ENCODE measurements around the gene PRSS27. TPM values are rescaled to one million over a fixed set of nuclear protein-coding genes. Genes with fewer than 3 reads are reported as not detected.
A peak's percentile ranks its signal among the peaks of the same experiment; 100 is the strongest.

Gene PRSS27
- total RNA-seq, 1 donor from 2014 or later: 2.9 TPM

DNA sequence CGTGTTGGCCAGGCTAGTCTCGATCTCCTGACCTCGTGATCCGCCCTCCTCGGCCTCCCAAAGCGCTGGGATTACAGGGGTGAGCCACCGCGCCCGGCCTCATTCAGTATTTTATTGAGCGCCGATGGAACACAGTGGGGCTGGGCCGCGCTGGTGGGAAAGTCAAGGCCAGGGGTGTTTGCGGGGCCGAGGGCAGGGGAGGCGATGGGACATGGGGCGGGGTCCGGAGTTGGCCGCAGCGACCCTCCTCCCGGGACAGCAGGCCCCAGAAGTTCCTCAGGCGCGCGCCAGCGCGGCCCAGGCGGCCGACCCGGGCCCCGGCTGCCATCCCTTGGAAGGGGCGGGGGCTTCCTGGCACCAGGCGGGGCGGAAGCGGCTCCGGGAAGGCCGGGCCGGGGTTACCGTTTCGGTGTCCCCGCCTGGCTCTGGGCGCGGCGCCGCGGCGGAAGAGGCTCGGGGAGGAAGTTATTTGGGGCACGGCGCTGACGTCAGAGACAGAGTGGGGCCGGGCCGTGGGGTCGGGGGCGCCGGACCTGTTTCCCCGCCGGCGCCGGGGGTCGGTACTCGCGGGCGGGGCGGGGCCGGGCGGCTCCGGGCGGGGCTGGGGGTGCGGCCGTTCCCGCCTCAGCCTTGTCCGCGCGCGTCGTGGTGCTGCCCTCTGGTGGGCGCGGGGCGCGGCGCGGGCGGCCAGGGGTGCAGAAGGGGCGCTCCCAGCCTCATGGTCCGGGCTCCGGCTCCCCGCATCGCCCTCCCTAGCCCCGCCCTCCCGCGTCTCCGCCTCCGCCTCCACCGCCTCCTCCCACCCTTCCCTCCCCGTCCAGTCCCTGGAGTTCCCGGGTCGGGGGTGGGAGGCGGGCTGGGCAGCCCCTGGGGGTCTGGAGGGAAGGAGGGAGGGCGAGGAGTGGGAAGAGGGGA, 952 bp upstream of the PRSS27 start:
- DNase-seq (ENCODE audit: low read depth): no peak
- TF ChIP-seq, protein P1, sequence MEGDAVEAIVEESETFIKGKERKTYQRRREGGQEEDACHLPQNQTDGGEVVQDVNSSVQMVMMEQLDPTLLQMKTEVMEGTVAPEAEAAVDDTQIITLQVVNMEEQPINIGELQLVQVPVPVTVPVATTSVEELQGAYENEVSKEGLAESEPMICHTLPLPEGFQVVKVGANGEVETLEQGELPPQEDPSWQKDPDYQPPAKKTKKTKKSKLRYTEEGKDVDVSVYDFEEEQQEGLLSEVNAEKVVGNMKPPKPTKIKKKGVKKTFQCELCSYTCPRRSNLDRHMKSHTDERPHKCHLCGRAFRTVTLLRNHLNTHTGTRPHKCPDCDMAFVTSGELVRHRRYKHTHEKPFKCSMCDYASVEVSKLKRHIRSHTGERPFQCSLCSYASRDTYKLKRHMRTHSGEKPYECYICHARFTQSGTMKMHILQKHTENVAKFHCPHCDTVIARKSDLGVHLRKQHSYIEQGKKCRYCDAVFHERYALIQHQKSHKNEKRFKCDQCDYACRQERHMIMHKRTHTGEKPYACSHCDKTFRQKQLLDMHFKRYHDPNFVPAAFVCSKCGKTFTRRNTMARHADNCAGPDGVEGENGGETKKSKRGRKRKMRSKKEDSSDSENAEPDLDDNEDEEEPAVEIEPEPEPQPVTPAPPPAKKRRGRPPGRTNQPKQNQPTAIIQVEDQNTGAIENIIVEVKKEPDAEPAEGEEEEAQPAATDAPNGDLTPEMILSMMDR (IDR thresholded peaks at IDR 0.05; ENCODE audit: insufficient read depth, low read length, poor library complexity, severe bottlenecking): no peak
- Histone ChIP-seq H3K4me3 (ENCODE audit: low read depth, low read length) (peak overlapping the region; percentile 68), H3K27me3 (ENCODE audit: control insufficient read depth, insufficient read depth, low read length) (peaks cover 11% of the 10 kb centered on the region), H3K36me3 (ENCODE audit: control insufficient read depth, insufficient read depth, low read length) (no peaks in the 10 kb centered on the region)

DNA sequence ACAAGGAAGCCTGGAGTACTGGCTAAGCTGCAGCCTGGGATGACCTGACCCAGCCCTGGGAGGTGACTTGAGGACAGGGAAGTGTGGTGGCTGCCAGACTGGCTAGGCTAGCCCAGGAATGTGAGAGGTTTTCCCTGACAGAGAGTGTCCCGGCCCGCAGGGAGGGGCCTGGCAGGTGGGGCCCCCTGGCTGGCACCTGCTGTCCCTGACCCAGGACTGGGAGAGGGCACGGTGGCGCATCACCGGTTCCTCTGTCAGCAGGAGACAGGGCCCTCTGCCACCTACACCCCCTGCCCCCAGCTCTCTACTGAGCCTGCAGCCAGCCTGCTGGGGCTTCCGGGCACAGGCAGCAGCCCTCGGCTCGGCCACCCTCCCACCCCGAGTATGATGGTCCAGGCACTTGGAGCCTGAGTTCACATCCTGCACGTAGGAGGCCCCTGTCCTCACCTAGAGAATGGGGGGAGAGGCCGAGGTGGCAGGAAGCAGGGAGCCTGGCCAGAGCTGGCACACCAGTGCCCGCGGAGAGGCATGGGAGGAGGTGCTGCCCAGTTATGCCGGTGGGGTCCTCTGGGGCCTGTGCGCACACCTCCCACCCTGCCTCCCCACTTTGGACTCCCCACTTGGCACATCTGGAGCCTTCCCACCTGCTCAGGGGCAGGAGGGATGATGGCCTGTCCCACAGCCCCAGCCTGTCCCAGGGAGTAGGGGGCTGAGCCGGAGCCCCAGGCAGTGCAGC, 528 bp downstream of the PRSS27 start:
- Histone ChIP-seq H3K27me3 (ENCODE audit: control insufficient read depth, insufficient read depth, low read length) (peaks cover 16% of the 10 kb centered on the region), H3K36me3 (ENCODE audit: control insufficient read depth, insufficient read depth, low read length) (no peaks in the 10 kb centered on the region), H3K4me3 (ENCODE audit: low read depth, low read length) (no peak overlapping the region)
- DNase-seq (ENCODE audit: low read depth): no peak
- TF ChIP-seq, protein P1 (IDR thresholded peaks at IDR 0.05; ENCODE audit: insufficient read depth, low read length, poor library complexity, severe bottlenecking): no peak

DNA sequence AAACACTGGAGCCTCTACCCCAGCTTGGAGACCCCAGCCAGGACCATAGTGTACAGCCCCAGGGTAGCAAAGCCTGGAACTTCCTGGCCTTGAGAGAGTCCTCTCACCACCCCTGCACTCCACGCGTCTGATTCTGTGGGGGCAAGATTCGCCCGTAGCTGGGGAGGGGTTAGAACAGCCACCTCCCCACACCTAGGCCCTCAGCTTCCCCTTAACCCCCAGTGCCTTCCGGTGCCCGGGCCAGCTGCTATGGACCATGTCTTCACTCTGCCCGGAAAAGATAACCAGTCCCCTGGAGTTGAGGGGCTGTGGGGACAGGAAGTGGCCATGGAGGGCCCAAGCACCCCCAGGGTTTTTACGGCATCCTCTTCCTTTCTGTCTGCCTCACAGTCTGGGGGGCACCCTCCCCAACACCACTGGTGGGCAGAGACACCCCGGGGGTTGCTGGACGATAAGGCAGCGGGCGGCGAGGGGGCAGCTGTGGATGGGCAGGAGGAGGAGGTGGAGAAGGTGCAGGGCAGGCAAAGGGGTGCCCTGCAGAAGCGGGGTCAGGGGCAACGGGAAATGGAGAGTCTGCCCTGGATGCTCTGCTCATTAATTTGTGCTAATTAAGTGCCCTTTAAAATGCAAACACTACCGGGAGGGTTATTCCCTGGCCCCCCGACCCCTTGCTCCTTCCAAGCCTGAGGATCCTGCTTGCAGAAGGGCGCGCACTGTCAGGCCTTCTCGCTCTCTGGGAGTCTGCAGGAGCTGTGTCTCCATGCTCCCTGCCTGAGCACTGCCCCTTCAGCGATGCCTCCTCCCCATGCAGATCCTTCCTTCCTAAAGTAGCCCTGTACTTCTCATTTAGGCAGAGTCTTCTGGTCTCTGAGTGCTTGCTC, 2.4 kb downstream of the PRSS27 start:
- Histone ChIP-seq H3K4me3 (ENCODE audit: low read depth, low read length) (no peak overlapping the region), H3K36me3 (ENCODE audit: control insufficient read depth, insufficient read depth, low read length) (no peaks in the 10 kb centered on the region), H3K27me3 (ENCODE audit: control insufficient read depth, insufficient read depth, low read length) (peaks cover 18% of the 10 kb centered on the region)
- DNase-seq (ENCODE audit: low read depth): no peak
- TF ChIP-seq, protein P1 (IDR thresholded peaks at IDR 0.05; ENCODE audit: insufficient read depth, low read length, poor library complexity, severe bottlenecking): no peak

DNA sequence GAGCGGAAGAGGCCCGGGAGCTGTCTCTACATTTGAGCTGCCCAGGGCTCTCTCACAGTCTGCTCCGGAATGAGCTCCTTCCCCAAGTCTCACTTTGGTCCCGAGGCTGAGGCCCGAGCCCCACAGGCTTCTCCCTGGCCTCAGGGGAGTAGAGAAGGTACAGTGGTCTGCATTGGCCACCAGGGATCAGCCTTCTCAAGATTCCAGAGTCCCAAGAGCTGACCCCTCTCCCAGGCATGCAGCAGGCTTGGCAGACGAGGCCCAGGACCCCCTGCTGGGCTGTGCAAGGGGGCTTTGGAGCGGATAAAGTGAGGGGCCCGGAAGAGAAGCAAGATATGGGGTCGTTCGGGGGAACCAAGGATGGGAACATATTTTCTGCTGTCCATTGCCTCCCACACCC, 3.1 kb downstream of the PRSS27 start:
- TF ChIP-seq, protein P1 (IDR thresholded peaks at IDR 0.05; ENCODE audit: insufficient read depth, low read length, poor library complexity, severe bottlenecking): no peak
- DNase-seq (ENCODE audit: low read depth): no peak
- Histone ChIP-seq H3K4me3 (ENCODE audit: low read depth, low read length) (no peak overlapping the region), H3K27me3 (ENCODE audit: control insufficient read depth, insufficient read depth, low read length) (peaks cover 18% of the 10 kb centered on the region), H3K36me3 (ENCODE audit: control insufficient read depth, insufficient read depth, low read length) (no peaks in the 10 kb centered on the region)

DNA sequence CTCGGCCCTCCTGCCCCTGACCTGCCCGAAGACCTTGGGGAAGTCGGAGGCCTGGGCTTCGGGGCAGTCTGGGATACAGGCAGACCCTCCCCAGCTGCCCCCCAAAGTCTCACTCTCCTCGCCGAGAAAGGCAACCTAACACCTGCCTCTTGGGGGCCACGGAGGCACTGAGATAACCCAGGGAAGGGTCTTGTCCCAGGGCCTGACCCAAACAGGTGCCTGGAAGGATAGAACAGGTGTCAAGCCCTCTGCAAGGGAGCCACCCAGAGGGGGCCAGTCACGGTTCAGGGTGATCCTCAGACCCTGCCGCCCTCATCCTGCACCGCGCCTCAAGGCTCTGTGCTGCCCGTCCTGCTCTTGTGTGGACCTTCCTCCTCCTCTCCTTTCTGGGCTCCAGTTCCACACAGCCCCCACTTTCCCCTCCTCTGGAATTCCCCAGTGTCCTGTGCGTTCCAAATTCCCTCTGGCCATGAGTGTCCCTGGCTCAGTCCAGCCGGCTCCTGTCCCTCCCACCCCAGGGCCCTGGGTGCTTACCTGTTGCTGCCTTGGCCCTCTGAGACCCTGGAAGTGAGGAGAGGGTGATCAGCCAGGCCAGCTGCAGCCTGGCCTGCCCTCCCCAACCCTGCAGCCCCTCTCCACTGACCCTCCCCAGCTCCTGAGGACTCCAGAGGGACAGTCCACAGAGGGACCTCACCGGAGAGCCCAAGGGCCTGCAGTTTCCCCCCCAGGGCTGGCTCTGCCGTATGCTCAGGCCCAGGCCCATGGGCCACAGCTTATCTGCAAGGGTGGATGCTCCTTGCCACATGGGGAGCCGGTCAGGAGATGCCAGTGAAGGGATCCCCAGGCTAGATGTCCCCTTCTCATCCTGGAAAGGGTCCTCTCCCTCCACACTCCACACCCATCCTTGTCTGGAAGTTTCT, 3.8 kb downstream of the PRSS27 start:
- Histone ChIP-seq H3K36me3 (ENCODE audit: control insufficient read depth, insufficient read depth, low read length) (no peaks in the 10 kb centered on the region), H3K4me3 (ENCODE audit: low read depth, low read length) (no peak overlapping the region), H3K27me3 (ENCODE audit: control insufficient read depth, insufficient read depth, low read length) (peaks cover 20% of the 10 kb centered on the region)
- TF ChIP-seq, protein P1 (IDR thresholded peaks at IDR 0.05; ENCODE audit: insufficient read depth, low read length, poor library complexity, severe bottlenecking): no peak
- no peak for DNase-seq (ENCODE audit: low read depth)
